Kidney (tissue), 14 donors: ENCODE results near the gene SPRY4. TPM values are rescaled to one million over a fixed set of nuclear protein-coding genes. Genes with fewer than 3 reads are reported as not detected.
"Not testable (repeated sequence)": the region's sequence is repeated elsewhere in the genome, so short reads cannot be mapped to it uniquely, and the experiment has no call there.

Experiments
- DNase-seq, 5 donors: peaks; one replicate each; pipeline ENCODE4 v3.0.0-alpha.2; 2013 to 2020
- FAIRE-seq: peaks from 2 replicates; lab custom pipeline; 2012; peaks lifted over from hg19 to GRCh38; lab: Jason Lieb, UNC
- H3K27ac ChIP-seq, 2 donors: one replicate each; pipeline ENCODE4 v1.7.0; 2013; ENCODE audit warnings: low read depth in 2 of 2, low read length in 2 of 2, inconsistent platforms in 1 of 2
- H3K27me3 ChIP-seq: one replicate; pipeline ENCODE4 v1.7.1; 2013; ENCODE audit warnings: low read length, inconsistent platforms; ENCODE audit not compliant: control insufficient read depth, insufficient read depth
- H3K36me3 ChIP-seq, 3 donors: one replicate each; pipeline versions ENCODE4 v1.7.0 to v1.7.1; 2013; ENCODE audit warnings: low read length in 3 of 3, control low read depth in 1 of 3, inconsistent platforms in 1 of 3; ENCODE audit not compliant: insufficient read depth in 3 of 3, control insufficient read depth in 2 of 3
- H3K4me1 ChIP-seq, 3 donors: one replicate each; pipeline versions ENCODE4 v1.7.0 to v1.7.1; 2013; ENCODE audit warnings: low read length in 3 of 3, inconsistent platforms in 1 of 3, low read depth in 1 of 3; ENCODE audit not compliant: control insufficient read depth in 2 of 3, insufficient read depth in 2 of 3
- H3K4me3 ChIP-seq, 3 donors: one replicate each; pipeline versions ENCODE4 v1.7.0 to v1.8.1; 2013; ENCODE audit warnings: low read length in 3 of 3, control low read depth in 1 of 3, inconsistent platforms in 1 of 3
- H3K9ac ChIP-seq, 3 donors: one replicate each; pipeline versions ENCODE4 v1.7.0 to v1.7.1; 2013; ENCODE audit warnings: low read length in 3 of 3, control low read depth in 1 of 3, inconsistent platforms in 1 of 3
- H3K9me3 ChIP-seq, 3 donors: one replicate each; pipeline versions ENCODE4 v1.7.0 to v1.7.1; 2013; ENCODE audit warnings: low read length in 3 of 3, control low read depth in 1 of 3, inconsistent platforms in 1 of 3; ENCODE audit not compliant: control insufficient read depth in 2 of 3, insufficient read depth in 1 of 3
- CTCF ChIP-seq: IDR thresholded peaks from 3 replicates; pipeline ENCODE4 v1.5.1; 2012; ENCODE audit warnings: mild to moderate bottlenecking, moderate library complexity, borderline replicate concordance; ENCODE audit not compliant: insufficient read depth; ENCODE audit errors: extremely low read depth
- intact Hi-C: fragments of 100-400 bp; cut with DNase I; formaldehyde crosslinking; loops from one replicate; pipeline ENCODE4 v1.11.1; 2022
- polyA plus RNA-seq: library from polyadenylated mRNA; stranded (reverse); fragments of 350-450 nt; fragmentation: Illumina TruSeq; extraction: RNeasy Lipid Tissue Mini Kit (QIAGEN cat#74804); gene quantifications from one replicate; pipeline ENCODE4 v1.2.3, GENCODE V29; 2014; ENCODE audit warnings: low read depth, low replicate concordance; ENCODE audit not compliant: insufficient read depth
- total RNA-seq: library from RNA; stranded (reverse); fragmentation: NEBNext Ultra II Directional; extraction: Animal tissue kit (Norgen Biotek cat#: 25700); gene quantifications from one replicate; pipeline ENCODE4 v1.2.1, GENCODE V29; 2021
- donor health status: control.
- donor health status: control.
- donor health status: control.
- donor health status: control.
- donor health status: control.
- donor health status: DM: yes; HTN: yes; CAD: no.
- donor health status: Normal renal cell carcinoma (clear cell type).

The SPRY4 gene
- total and polyA plus RNA-seq, 2 donors from 2014 or later = 6.0 to 16.6 TPM

GRCh38 chr5:142301540-142301939, 23.3 kb downstream of the SPRY4 start:
- intact Hi-C loops = no loop called here
- TF ChIP-seq CTCF = no peak
- DNase-seq = no peak

GRCh38 chr5:142300677-142301076, 24.1 kb downstream of the SPRY4 start:
- Histone ChIP-seq H3K9me3 (no peaks in the 10 kb centered on the region), H3K27ac (no peak overlapping the region), H3K36me3 (no peaks in the 10 kb centered on the region), H3K9ac (no peak overlapping the region), H3K27me3 (no peaks in the 10 kb centered on the region), H3K4me3 (no peak overlapping the region), H3K4me1 (peaks cover 0 to 5% (median 5%) of the 10 kb centered on the region in 3 donors)
- no peak for TF ChIP-seq CTCF
- intact Hi-C loops = no loop called here
- DNase-seq = no peak
- no peak for FAIRE-seq

More at GRCh38 chr5:142301540-142301939, 23.3 kb downstream of the SPRY4 start:
- Histone ChIP-seq H3K27me3 (no peaks in the 10 kb centered on the region), H3K27ac (no peak overlapping the region), H3K4me1 (no peaks in the 10 kb centered on the region), H3K9me3 (no peaks in the 10 kb centered on the region), H3K9ac (no peak overlapping the region), H3K36me3 (no peaks in the 10 kb centered on the region), H3K4me3 (no peak overlapping the region)
- FAIRE-seq = no peak

GRCh38 chr5:142298789-142299188, 26.0 kb downstream of the SPRY4 start:
- no peak for FAIRE-seq
- no peak overlapping the region for H3K27ac ChIP-seq
- H3K4me3 ChIP-seq = no peak overlapping the region
- intact Hi-C loops = no loop called here
- no peaks in the 10 kb centered on the region for H3K9me3 ChIP-seq
- H3K27me3 ChIP-seq = no peaks in the 10 kb centered on the region
- no peak for DNase-seq
- no peak overlapping the region for H3K9ac ChIP-seq
- peaks cover 0 to 7% (median 5%) of the 10 kb centered on the region in 3 donors for H3K4me1 ChIP-seq
- H3K36me3 ChIP-seq = no peaks in the 10 kb centered on the region
- no peak for TF ChIP-seq CTCF

- intact Hi-C loops, H3K9ac ChIP-seq, FAIRE-seq, H3K27me3 ChIP-seq, H3K4me1 ChIP-seq, H3K36me3 ChIP-seq, DNase-seq, H3K4me3 ChIP-seq, H3K9me3 ChIP-seq: not testable (repeated sequence)
- H3K27ac ChIP-seq = peak overlapping the region in 1 of 2 donors; percentile 71
Observed at GRCh38 chr5:142297786-142298185, 27.0 kb downstream of the SPRY4 start.
